Left hindlimb (tissue), 1 donor: ENCODE measurements around the gene SESTD1.
"Not testable (repeated sequence)": the region's sequence is repeated elsewhere in the genome, so short reads cannot be mapped to it uniquely, and the experiment has no call there.

Experiments
- DNase-seq: peaks from one replicate; pipeline ENCODE4 v3.0.0-alpha.2; 2018

Gene SESTD1

GRCh38 chr2:179237209-179237946 is 27.3 kb downstream of the SESTD1 start:
- DNase-seq: no peak

GRCh38 chr2:179235463-179236108 is 29.0 kb downstream of the SESTD1 start:
- DNase-seq: no peak

- DNase-seq: no peak
Measured at GRCh38 chr2:179234658-179235240, 29.9 kb downstream of the SESTD1 start.

- DNase-seq: no peak
Measured at GRCh38 chr2:179233626-179234430, 30.8 kb downstream of the SESTD1 start.

- DNase-seq: no peak
Measured at GRCh38 chr2:179233083-179233490, 31.5 kb downstream of the SESTD1 start.

GRCh38 chr2:179226961-179227259 is 37.7 kb downstream of the SESTD1 start:
- no peak for DNase-seq

- no peak for DNase-seq
Measured at GRCh38 chr2:179226203-179226960, 38.2 kb downstream of the SESTD1 start.

- DNase-seq: no peak
Measured at GRCh38 chr2:179224361-179224760, 40.3 kb downstream of the SESTD1 start.

GRCh38 chr2:179222076-179222475 is 42.6 kb downstream of the SESTD1 start:
- DNase-seq: no peak

GRCh38 chr2:179218848-179219594 is 45.6 kb downstream of the SESTD1 start:
- DNase-seq: peak; percentile 58

- not testable (repeated sequence) for DNase-seq
Measured at GRCh38 chr2:179214671-179215070, 50.0 kb downstream of the SESTD1 start.

GRCh38 chr2:179211355-179211754 is 53.3 kb downstream of the SESTD1 start:
- no peak for DNase-seq

- not testable (repeated sequence) for DNase-seq
Measured at GRCh38 chr2:179208277-179208676, 56.4 kb downstream of the SESTD1 start.

GRCh38 chr2:179207047-179207446 is 57.6 kb downstream of the SESTD1 start:
- no peak for DNase-seq

GRCh38 chr2:179201869-179202268 is 62.8 kb downstream of the SESTD1 start:
- no peak for DNase-seq

GRCh38 chr2:179195926-179196590 is 68.6 kb downstream of the SESTD1 start:
- DNase-seq: not testable (repeated sequence)

- DNase-seq: no peak
Measured at GRCh38 chr2:179195141-179195540, 69.5 kb downstream of the SESTD1 start.

GRCh38 chr2:179193759-179194394 is 70.8 kb downstream of the SESTD1 start:
- DNase-seq: no peak

GRCh38 chr2:179191110-179191509 is 73.5 kb downstream of the SESTD1 start:
- DNase-seq: no peak

GRCh38 chr2:179186126-179186525 is 78.5 kb downstream of the SESTD1 start:
- no peak for DNase-seq

- no peak for DNase-seq
Measured at GRCh38 chr2:179184610-179185009, 80.0 kb downstream of the SESTD1 start.
